NCI-H1694 (cell line): ENCODE results near the gene CUTA.

Experiments
- DNase-seq: peaks from one replicate; lab custom pipeline; 2025; lab: John Stamatoyannopoulos, UW

CUTA gene

GRCh38 chr6:33438978-33439594 is 21.2 kb upstream of the CUTA start:
- DNase-seq = no peak

- DNase-seq = no peak
These were observed 19.8 kb upstream of the CUTA start for GRCh38 chr6:33437666-33438065.

- no peak for DNase-seq
These were observed 17.1 kb upstream of the CUTA start for GRCh38 chr6:33434961-33435360.

- DNase-seq = no peak
These were observed 15.8 kb upstream of the CUTA start for GRCh38 chr6:33433544-33434191.

- DNase-seq = no peak
These were observed 15.2 kb upstream of the CUTA start for GRCh38 chr6:33433001-33433543.

- no peak for DNase-seq
These were observed 14.6 kb upstream of the CUTA start for GRCh38 chr6:33432546-33432945.

GRCh38 chr6:33431880-33432541 is 14.1 kb upstream of the CUTA start:
- no peak for DNase-seq

- no peak for DNase-seq
These were observed 13.3 kb upstream of the CUTA start for GRCh38 chr6:33430991-33431879.

GRCh38 chr6:33430334-33430733 is 12.4 kb upstream of the CUTA start:
- DNase-seq = no peak

- no peak for DNase-seq
These were observed 11.8 kb upstream of the CUTA start for GRCh38 chr6:33429750-33430052.

GRCh38 chr6:33428966-33429749 is 11.3 kb upstream of the CUTA start:
- no peak for DNase-seq

GRCh38 chr6:33428224-33428965 is 10.5 kb upstream of the CUTA start:
- no peak for DNase-seq

GRCh38 chr6:33427585-33428223 is 9.8 kb upstream of the CUTA start:
- no peak for DNase-seq

GRCh38 chr6:33426590-33427511 is 8.9 kb upstream of the CUTA start:
- DNase-seq = no peak

- DNase-seq = peak; percentile 45
These were observed 8.0 kb upstream of the CUTA start for GRCh38 chr6:33425668-33426577.

GRCh38 chr6:33424855-33425667 is 7.2 kb upstream of the CUTA start:
- no peak for DNase-seq

- no peak for DNase-seq
These were observed 5.9 kb upstream of the CUTA start for GRCh38 chr6:33423777-33424176.

- DNase-seq = no peak
These were observed 3.4 kb upstream of the CUTA start for GRCh38 chr6:33421344-33421643.
